Karpas-422 (cell line): Measurements from ENCODE around the gene ACTRT3. TPM values are rescaled to one million over a fixed set of nuclear protein-coding genes. Genes with fewer than 3 reads are reported as not detected.
A peak's percentile ranks its signal among the peaks of the same experiment; 100 is the strongest.

Source experiments
- DNase-seq: peaks from one replicate; pipeline ENCODE4 v3.0.0-alpha.2; 2015
- H2AFZ ChIP-seq: fragments of 200-600 bp; sonication (generic); 2 replicates; pipeline ENCODE4 v1.6.1; 2014; ENCODE audit warnings: antibody characterized with exemption, low read length, mixed read lengths
- H3K27ac ChIP-seq: fragments of 200-600 bp; sonication (generic); 2 replicates; pipeline ENCODE4 v1.5.1; 2014; ENCODE audit warnings: mild to moderate bottlenecking, low read length, moderate library complexity
- H3K27me3 ChIP-seq: fragments of 200-600 bp; sonication (generic); 2 replicates; pipeline ENCODE4 v1.6.1; 2014; ENCODE audit warnings: low read length, mixed read lengths
- H3K36me3 ChIP-seq: fragments of 200-600 bp; sonication (generic); 2 replicates; pipeline ENCODE4 v1.6.1; 2014; ENCODE audit warnings: low read length, mixed read lengths; ENCODE audit not compliant: insufficient read depth
- H3K4me1 ChIP-seq: fragments of 200-600 bp; sonication (generic); 2 replicates; pipeline ENCODE4 v1.6.1; 2014; ENCODE audit warnings: mild to moderate bottlenecking, low read length, mixed read lengths
- H3K4me2 ChIP-seq: fragments of 200-600 bp; sonication (generic); 2 replicates; pipeline ENCODE4 v1.6.1; 2014; ENCODE audit warnings: low read length, low read depth, mild to moderate bottlenecking; ENCODE audit not compliant: poor library complexity, severe bottlenecking
- H3K4me3 ChIP-seq: fragments of 200-600 bp; sonication (generic); 2 replicates; pipeline ENCODE4 v1.5.1; 2014; ENCODE audit warnings: mild to moderate bottlenecking, antibody characterized with exemption, low read length, mixed read lengths
- H3K79me2 ChIP-seq: fragments of 200-600 bp; sonication (generic); 2 replicates; pipeline ENCODE4 v1.6.1; 2014; ENCODE audit warnings: mild to moderate bottlenecking, low read length, mixed read lengths
- H3K9ac ChIP-seq: fragments of 200-600 bp; sonication (generic); 2 replicates; pipeline ENCODE4 v1.6.0; 2014; ENCODE audit warnings: low read length
- H3K9me2 ChIP-seq: fragments of 200-600 bp; sonication (generic), shearing (Covaris generic); replicated peaks from 2 replicates; pipeline ENCODE4 v1.6.0; 2014; ENCODE audit warnings: mild to moderate bottlenecking, low read length, moderate library complexity; ENCODE audit not compliant: insufficient read depth
- H3K9me3 ChIP-seq: fragments of 300-700, 200-600 bp; sonication (generic); 2 replicates; pipeline ENCODE4 v1.6.1; 2014; ENCODE audit warnings: low read length, mixed read lengths
- H4K20me1 ChIP-seq: fragments of 200-600 bp; sonication (generic); 2 replicates; pipeline ENCODE4 v1.6.1; 2014; ENCODE audit warnings: mild to moderate bottlenecking, antibody characterized with exemption, low read length, low read depth; ENCODE audit not compliant: insufficient read depth
- total RNA-seq: library from RNA; depleted of rRNA; stranded (reverse); fragments of >200 nt; shearing (Covaris generic); gene quantifications from 2 replicates; pipeline ENCODE4 v1.2.3, GENCODE V29; 2014; ENCODE audit warnings: low replicate concordance

The ACTRT3 gene
- total RNA-seq, 1 experiment from 2014 or later, result 4.2 TPM

GRCh38 chr3:169809230-169809795 is 40.0 kb upstream of the ACTRT3 start:
- Histone ChIP-seq H3K27me3 (no peaks in the 10 kb centered on the region), H3K79me2 (peaks cover 9% of the 10 kb centered on the region; the same call in 1 of the 2 replicates), H3K27ac (no peak overlapping the region), H3K9me2 (no peaks in the 10 kb centered on the region), H3K36me3 (0 out of 2 replicates have a peak, but pooled peaks cover 3% of the 10 kb centered on the region), H3K4me3 (no peak overlapping the region), H3K4me2 (no peak overlapping the region), H4K20me1 (no peaks in the 10 kb centered on the region), H3K9ac (no peak overlapping the region), H2AFZ (no peak overlapping the region), H3K4me1 (peaks cover 41% of the 10 kb centered on the region), H3K9me3 (no peaks in the 10 kb centered on the region)
- peak; percentile 52 for DNase-seq

GRCh38 chr3:169804681-169805080 is 35.3 kb upstream of the ACTRT3 start:
- no peaks in the 10 kb centered on the region for H3K27me3 ChIP-seq
- H2AFZ ChIP-seq, result no peak overlapping the region
- H4K20me1 ChIP-seq, result no peaks in the 10 kb centered on the region
- H3K4me3 ChIP-seq, result no peak overlapping the region
- no peaks in the 10 kb centered on the region for H3K79me2 ChIP-seq
- H3K4me2 ChIP-seq, result no peak overlapping the region
- no peaks in the 10 kb centered on the region for H3K9me2 ChIP-seq
- H3K36me3 ChIP-seq, result 0 out of 2 replicates have a peak, but pooled peaks cover 3% of the 10 kb centered on the region
- DNase-seq, result no peak
- no peaks in the 10 kb centered on the region for H3K9me3 ChIP-seq
- peaks cover 9% of the 10 kb centered on the region for H3K4me1 ChIP-seq
- H3K9ac ChIP-seq, result no peak overlapping the region
- no peak overlapping the region for H3K27ac ChIP-seq

- DNase-seq, result no peak
- Histone ChIP-seq H3K27me3 (no peaks in the 10 kb centered on the region), H3K9ac (no peak overlapping the region), H4K20me1 (no peaks in the 10 kb centered on the region), H3K4me1 (no peaks in the 10 kb centered on the region), H3K9me3 (no peaks in the 10 kb centered on the region), H3K4me2 (no peak overlapping the region), H3K27ac (no peak overlapping the region), H2AFZ (no peak overlapping the region), H3K9me2 (no peaks in the 10 kb centered on the region), H3K36me3 (peaks cover 27% of the 10 kb centered on the region), H3K79me2 (peaks cover 4% of the 10 kb centered on the region; the same call in 1 of the 2 replicates), H3K4me3 (no peak overlapping the region)
Measured at GRCh38 chr3:169792359-169792758, 23.0 kb upstream of the ACTRT3 start.

GRCh38 chr3:169790687-169791429 is 21.5 kb upstream of the ACTRT3 start:
- H3K27ac ChIP-seq, result no peak overlapping the region
- DNase-seq, result no peak
- H3K4me1 ChIP-seq, result no peaks in the 10 kb centered on the region
- no peak overlapping the region for H3K4me2 ChIP-seq
- H3K36me3 ChIP-seq, result peaks cover 41% of the 10 kb centered on the region
- H4K20me1 ChIP-seq, result no peaks in the 10 kb centered on the region
- no peak overlapping the region for H2AFZ ChIP-seq
- H3K27me3 ChIP-seq, result no peaks in the 10 kb centered on the region
- H3K4me3 ChIP-seq, result no peak overlapping the region
- H3K79me2 ChIP-seq, result peaks cover 4% of the 10 kb centered on the region
- no peaks in the 10 kb centered on the region for H3K9me2 ChIP-seq
- no peak overlapping the region for H3K9ac ChIP-seq
- no peaks in the 10 kb centered on the region for H3K9me3 ChIP-seq

- no peak for DNase-seq
- no peaks in the 10 kb centered on the region for H3K9me3 ChIP-seq
- H3K9me2 ChIP-seq, result no peaks in the 10 kb centered on the region
- peaks cover 47% of the 10 kb centered on the region for H3K36me3 ChIP-seq
- H2AFZ ChIP-seq, result no peak overlapping the region
- peaks cover 4% of the 10 kb centered on the region for H3K79me2 ChIP-seq
- no peak overlapping the region for H3K4me2 ChIP-seq
- H3K27me3 ChIP-seq, result no peaks in the 10 kb centered on the region
- no peak overlapping the region for H3K9ac ChIP-seq
- no peaks in the 10 kb centered on the region for H4K20me1 ChIP-seq
- H3K27ac ChIP-seq, result no peak overlapping the region
- H3K4me3 ChIP-seq, result no peak overlapping the region
- no peaks in the 10 kb centered on the region for H3K4me1 ChIP-seq
Measured at GRCh38 chr3:169790219-169790618, 20.9 kb upstream of the ACTRT3 start.

GRCh38 chr3:169787791-169788190 is 18.4 kb upstream of the ACTRT3 start:
- H3K36me3 ChIP-seq, result peaks cover 68% of the 10 kb centered on the region
- H3K79me2 ChIP-seq, result peaks cover 4% of the 10 kb centered on the region
- no peaks in the 10 kb centered on the region for H3K9me3 ChIP-seq
- H2AFZ ChIP-seq, result no peak overlapping the region
- no peak overlapping the region for H3K27ac ChIP-seq
- H3K4me2 ChIP-seq, result no peak overlapping the region
- H3K9ac ChIP-seq, result no peak overlapping the region
- no peaks in the 10 kb centered on the region for H3K27me3 ChIP-seq
- no peaks in the 10 kb centered on the region for H4K20me1 ChIP-seq
- no peaks in the 10 kb centered on the region for H3K4me1 ChIP-seq
- no peaks in the 10 kb centered on the region for H3K9me2 ChIP-seq
- no peak for DNase-seq
- no peak overlapping the region for H3K4me3 ChIP-seq

- peaks cover 68% of the 10 kb centered on the region for H3K36me3 ChIP-seq
- no peaks in the 10 kb centered on the region for H3K27me3 ChIP-seq
- H3K9ac ChIP-seq, result no peak overlapping the region
- H3K4me2 ChIP-seq, result no peak overlapping the region
- H3K9me2 ChIP-seq, result no peaks in the 10 kb centered on the region
- no peaks in the 10 kb centered on the region for H3K9me3 ChIP-seq
- H3K79me2 ChIP-seq, result peaks cover 4% of the 10 kb centered on the region
- H3K4me1 ChIP-seq, result no peaks in the 10 kb centered on the region
- H3K4me3 ChIP-seq, result no peak overlapping the region
- no peaks in the 10 kb centered on the region for H4K20me1 ChIP-seq
- no peak overlapping the region for H3K27ac ChIP-seq
- DNase-seq, result no peak
- H2AFZ ChIP-seq, result no peak overlapping the region
Measured at GRCh38 chr3:169787120-169787519, 17.8 kb upstream of the ACTRT3 start.

- H3K9me3 ChIP-seq, result no peaks in the 10 kb centered on the region
- H3K27ac ChIP-seq, result no peak overlapping the region
- no peak for DNase-seq
- no peak overlapping the region for H3K4me3 ChIP-seq
- H4K20me1 ChIP-seq, result no peaks in the 10 kb centered on the region
- H3K4me2 ChIP-seq, result no peak overlapping the region
- H3K79me2 ChIP-seq, result peaks cover 47% of the 10 kb centered on the region
- no peaks in the 10 kb centered on the region for H3K9me2 ChIP-seq
- H3K4me1 ChIP-seq, result peaks cover under 1% of the 10 kb centered on the region
- no peak overlapping the region for H2AFZ ChIP-seq
- H3K36me3 ChIP-seq, result peaks cover 86% of the 10 kb centered on the region
- H3K27me3 ChIP-seq, result no peaks in the 10 kb centered on the region
- H3K9ac ChIP-seq, result no peak overlapping the region
Measured at GRCh38 chr3:169781209-169781855, 12.0 kb upstream of the ACTRT3 start.
